Neuronal stem cell (in vitro differentiated cells): Measurements from ENCODE around the gene GDPD3.

ENCODE experiments used
- DNase-seq: peaks from one replicate; pipeline ENCODE4 v3.0.0-alpha.2; 2013; ENCODE audit warnings: low spot score
- H2AFZ ChIP-seq: one replicate; pipeline ENCODE4 v1.6.1; 2013; ENCODE audit warnings: mild to moderate bottlenecking, low read length, inconsistent platforms
- H2AK5ac ChIP-seq: 2 replicates; pipeline ENCODE4 v1.6.1; 2013; ENCODE audit warnings: low read depth, mild to moderate bottlenecking, inconsistent platforms, low read length, moderate library complexity, mixed read lengths
- H2BK120ac ChIP-seq: 2 replicates; pipeline ENCODE4 v1.6.1; 2013; ENCODE audit warnings: low read depth, mild to moderate bottlenecking, inconsistent platforms, low read length, moderate library complexity, mixed read lengths
- H2BK12ac ChIP-seq: one replicate; pipeline ENCODE4 v1.6.1; 2013; ENCODE audit warnings: low read length, inconsistent platforms
- H2BK15ac ChIP-seq: 2 replicates; pipeline ENCODE4 v1.6.1; 2013; ENCODE audit warnings: mild to moderate bottlenecking, low read length, inconsistent platforms, mixed read lengths
- H2BK5ac ChIP-seq: one replicate; pipeline ENCODE4 v1.6.1; 2013; ENCODE audit warnings: inconsistent platforms, mild to moderate bottlenecking, low read length, moderate library complexity
- H3K14ac ChIP-seq: one replicate; pipeline ENCODE4 v1.6.1; 2013; ENCODE audit warnings: low read length, inconsistent platforms
- H3K18ac ChIP-seq: 2 replicates; pipeline ENCODE4 v1.6.1; 2013; ENCODE audit warnings: low read length, inconsistent platforms
- H3K23ac ChIP-seq: 2 replicates; pipeline ENCODE4 v1.6.1; 2013; ENCODE audit warnings: low read depth, mild to moderate bottlenecking, mixed read lengths, low read length, inconsistent platforms; ENCODE audit not compliant: poor library complexity
- H3K27ac ChIP-seq: replicated peaks from 3 replicates; pipeline ENCODE4 v1.5.1; 2013; ENCODE audit warnings: low read length, inconsistent platforms
- H3K27me3 ChIP-seq, 3 experiments: 2 replicates each; pipeline ENCODE4 v1.6.1; 2013; ENCODE audit warnings: low read length in 3 of 3, mild to moderate bottlenecking in 2 of 3, inconsistent platforms in 1 of 3, low read depth in 1 of 3, mixed read lengths in 1 of 3, moderate library complexity in 1 of 3; ENCODE audit not compliant: control insufficient read depth in 3 of 3, insufficient read depth in 3 of 3
- H3K36me3 ChIP-seq, 2 donors: replicated peaks in 1 of 2; 2 replicates each; pipeline ENCODE4 v1.6.1; 2013; ENCODE audit warnings: low read length in 2 of 2; ENCODE audit not compliant: control insufficient read depth in 2 of 2, insufficient read depth in 2 of 2
- H3K4ac ChIP-seq: 2 replicates; pipeline ENCODE4 v1.6.1; 2013; ENCODE audit warnings: inconsistent platforms, mild to moderate bottlenecking, low read length, moderate library complexity
- H3K4me1 ChIP-seq, 2 donors: 1 replicate in 1 of 2; 2 replicates in 1 of 2; pipeline ENCODE4 v1.6.1; 2013; ENCODE audit warnings: low read length in 2 of 2, low read depth in 1 of 2; ENCODE audit not compliant: control insufficient read depth in 2 of 2, insufficient read depth in 1 of 2
- H3K4me2 ChIP-seq: one replicate; pipeline ENCODE4 v1.6.1; 2013; ENCODE audit warnings: mild to moderate bottlenecking, low read length, inconsistent platforms; ENCODE audit not compliant: insufficient read depth, poor library complexity, severe bottlenecking
- H3K4me3 ChIP-seq, 2 donors: 2 replicates each; pipeline ENCODE4 v1.5.1; 2013; ENCODE audit warnings: low read length in 2 of 2, mild to moderate bottlenecking in 2 of 2, inconsistent platforms in 1 of 2, moderate library complexity in 1 of 2
- H3K79me1 ChIP-seq: one replicate; pipeline ENCODE4 v1.6.1; 2013; ENCODE audit warnings: low read depth, mild to moderate bottlenecking, inconsistent platforms, low read length, moderate library complexity
- H3K9ac ChIP-seq: one replicate; pipeline ENCODE4 v1.6.1; 2013; ENCODE audit warnings: mild to moderate bottlenecking, low read depth, low read length, inconsistent platforms; ENCODE audit not compliant: poor library complexity
- H3K9me3 ChIP-seq, 2 donors: replicated peaks in 1 of 2; 2 replicates each; pipeline versions ENCODE3 to v1.6.1; 2013; ENCODE audit warnings: low read length in 2 of 2, mild to moderate bottlenecking in 2 of 2, inconsistent platforms in 1 of 2, low read depth in 1 of 2, mixed read lengths in 1 of 2, moderate library complexity in 1 of 2; ENCODE audit not compliant: control insufficient read depth in 2 of 2, insufficient read depth in 1 of 2
- H4K8ac ChIP-seq: one replicate; pipeline ENCODE4 v1.6.1; 2013; ENCODE audit warnings: low read depth, mild to moderate bottlenecking, inconsistent platforms, low read length, moderate library complexity
- H4K91ac ChIP-seq: one replicate; pipeline ENCODE4 v1.6.1; 2013; ENCODE audit warnings: low read length, low read depth, mild to moderate bottlenecking, inconsistent platforms; ENCODE audit not compliant: poor library complexity
- WGBS, 2 donors: extraction: QIAGEN DNeasy Blood & Tissue Kit; methylation state at CpG; one replicate each; pipeline ENCODE4 v1.1.7; 2013; ENCODE audit warnings: missing lambda C conversion rate in 2 of 2, mixed read lengths in 1 of 2; ENCODE audit not compliant: insufficient read length in 2 of 2, insufficient replicate concordance in 1 of 2; ENCODE audit errors: extremely low coverage in 2 of 2; 5-methylcytosine and 5-hydroxymethylcytosine counted together

GDPD3 gene

GRCh38 chr16:30112197-30113030 lies 923 bp downstream of the GDPD3 start:
- H3K23ac ChIP-seq, result peak overlapping the region; percentile 65
- no peak overlapping the region for H2BK15ac ChIP-seq
- no peaks in the 10 kb centered on the region for H3K4me1 ChIP-seq
- no peaks in the 10 kb centered on the region for H3K9me3 ChIP-seq
- no peak overlapping the region for H3K27ac ChIP-seq
- no peak overlapping the region for H2BK5ac ChIP-seq
- H3K9ac ChIP-seq, result no peak overlapping the region
- H2BK120ac ChIP-seq, result no peak overlapping the region
- peak overlapping the region; percentile 7 for H3K18ac ChIP-seq
- H3K4me2 ChIP-seq, result no peak overlapping the region
- H2BK12ac ChIP-seq, result peak overlapping the region; percentile 41
- WGBS, 2 donors, result no CpG with 5 or more reads among the region's 29 CpGs
- no peak overlapping the region for H4K91ac ChIP-seq
- H3K14ac ChIP-seq, result no peak overlapping the region
- H3K27me3 ChIP-seq, result no peaks in the 10 kb centered on the region
- H3K4me3 ChIP-seq, result no peak overlapping the region
- no peak overlapping the region for H4K8ac ChIP-seq
- DNase-seq, result no peak
- H2AK5ac ChIP-seq, result peak overlapping the region; percentile 82
- no peak overlapping the region for H3K4ac ChIP-seq
- no peak overlapping the region for H2AFZ ChIP-seq
- peaks cover 27 to 31% of the 10 kb centered on the region in 2 donors for H3K36me3 ChIP-seq
- no peaks in the 10 kb centered on the region for H3K79me1 ChIP-seq

DNA sequence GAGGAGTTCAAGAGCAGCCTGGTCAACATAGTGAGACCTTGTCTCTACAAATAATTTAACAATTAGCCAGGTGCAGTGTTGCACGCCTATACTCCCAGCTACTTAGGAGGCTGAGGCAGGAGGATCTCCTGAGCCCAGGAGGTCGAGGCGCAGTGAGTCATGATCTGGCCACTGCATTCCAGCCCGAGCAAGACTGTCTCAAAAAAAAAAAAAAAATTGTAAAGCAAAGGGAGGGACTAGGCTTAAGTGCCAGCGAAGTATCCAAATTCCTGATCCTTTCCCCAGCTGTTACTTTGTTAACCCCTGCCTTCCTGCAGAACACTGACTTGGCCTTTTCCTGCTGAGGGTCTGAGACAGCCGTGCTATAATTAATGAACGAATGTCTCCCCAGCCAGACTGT lies 2.7 kb downstream of the GDPD3 start:
- Histone ChIP-seq H2BK120ac (no peak overlapping the region), H2BK15ac (no peak overlapping the region), H3K4me2 (no peak overlapping the region), H3K27me3 (no peaks in the 10 kb centered on the region), H3K27ac (no peak overlapping the region), H3K14ac (no peak overlapping the region), H3K4ac (no peak overlapping the region), H4K91ac (no peak overlapping the region), H3K23ac (no peak overlapping the region), H2BK12ac (no peak overlapping the region), H3K9me3 (no peaks in the 10 kb centered on the region), H3K18ac (no peak overlapping the region), H4K8ac (no peak overlapping the region), H2BK5ac (no peak overlapping the region), H3K36me3 (peaks cover 16 to 21% of the 10 kb centered on the region in 2 donors), H3K4me1 (no peaks in the 10 kb centered on the region), H2AFZ (no peak overlapping the region), H2AK5ac (no peak overlapping the region), H3K4me3 (no peak overlapping the region), H3K9ac (no peak overlapping the region), H3K79me1 (no peaks in the 10 kb centered on the region)
- DNase-seq, result no peak
- no CpG with 5 or more reads among the region's 7 CpGs for WGBS, 2 donors

DNA sequence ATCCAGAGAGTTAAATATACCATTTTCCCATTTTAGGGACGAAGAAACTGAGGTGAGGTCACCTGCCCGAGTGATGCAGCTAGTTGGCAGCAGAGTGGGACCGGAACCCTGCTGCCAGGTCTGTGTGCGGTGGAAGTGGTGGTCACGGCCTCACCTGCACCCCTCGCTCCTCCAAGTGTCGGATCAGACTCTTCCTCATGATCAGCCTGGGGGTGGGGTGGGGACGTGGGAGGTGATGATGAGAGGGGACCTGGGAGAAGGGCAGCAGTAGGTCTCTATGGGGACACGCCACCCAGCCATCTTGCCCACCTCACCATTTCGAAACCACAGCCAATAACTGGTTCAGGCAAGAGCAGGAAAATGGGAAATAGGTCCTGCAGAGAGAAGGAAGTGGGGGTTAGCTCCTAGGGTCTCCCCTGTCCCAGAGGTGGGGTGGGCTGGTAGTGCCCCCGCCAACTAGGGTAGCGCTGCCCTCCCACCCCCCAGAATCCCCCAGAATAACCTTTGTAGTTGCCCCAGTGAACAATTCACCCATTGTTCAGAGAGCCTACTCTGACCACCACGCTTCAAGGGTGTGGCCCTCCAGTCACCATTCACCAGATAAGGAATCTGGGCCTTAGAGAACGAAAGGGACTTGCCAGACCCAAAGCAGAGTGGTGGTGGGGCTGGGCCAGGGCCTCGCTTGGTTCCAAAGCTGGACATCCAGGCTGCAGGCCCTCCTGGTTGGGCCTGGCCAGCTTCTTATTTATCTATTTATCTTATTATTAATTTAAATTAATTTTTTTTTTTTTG lies 5.1 kb downstream of the GDPD3 start:
- no peak overlapping the region for H3K4me3 ChIP-seq

GRCh38 chr16:30104492-30104891 lies 8.8 kb downstream of the GDPD3 start:
- no peak overlapping the region for H3K27ac ChIP-seq

More for the DNA sequence above, 5.1 kb downstream of the GDPD3 start:
- no peak overlapping the region for H4K91ac ChIP-seq
- no peaks in the 10 kb centered on the region for H3K27me3 ChIP-seq
- no peak overlapping the region for H2AK5ac ChIP-seq
- H3K9ac ChIP-seq, result no peak overlapping the region
- DNase-seq, result no peak
- no peak overlapping the region for H2BK12ac ChIP-seq
- no peak overlapping the region for H2AFZ ChIP-seq
- no peak overlapping the region for H3K18ac ChIP-seq
- H3K9me3 ChIP-seq, result no peaks in the 10 kb centered on the region
- peak overlapping the region; percentile 8 for H3K14ac ChIP-seq
- no peak overlapping the region for H3K4me2 ChIP-seq
- no peaks in the 10 kb centered on the region for H3K4me1 ChIP-seq
- no peak overlapping the region for H3K27ac ChIP-seq
- H2BK15ac ChIP-seq, result no peak overlapping the region
- H3K23ac ChIP-seq, result peak overlapping the region; percentile 31
- no peak overlapping the region for H2BK5ac ChIP-seq
- no peak overlapping the region for H2BK120ac ChIP-seq
- H4K8ac ChIP-seq, result no peak overlapping the region
- no CpG with 5 or more reads among the region's 15 CpGs for WGBS, 2 donors
- no peak overlapping the region for H3K4ac ChIP-seq
- H3K79me1 ChIP-seq, result no peaks in the 10 kb centered on the region
- peaks cover 20 to 21% of the 10 kb centered on the region in 2 donors for H3K36me3 ChIP-seq

More at GRCh38 chr16:30104492-30104891, 8.8 kb downstream of the GDPD3 start:
- Histone ChIP-seq H3K27me3 (no peaks in the 10 kb centered on the region), H3K4me3 (no peak overlapping the region), H3K4me2 (no peak overlapping the region), H3K9ac (no peak overlapping the region), H3K79me1 (no peaks in the 10 kb centered on the region), H3K14ac (no peak overlapping the region), H3K9me3 (no peaks in the 10 kb centered on the region), H2BK12ac (no peak overlapping the region), H3K36me3 (peaks cover 13 to 16% of the 10 kb centered on the region in 2 donors), H2AFZ (no peak overlapping the region), H2BK120ac (no peak overlapping the region), H4K8ac (no peak overlapping the region), H4K91ac (no peak overlapping the region), H3K4me1 (no peaks in the 10 kb centered on the region), H3K23ac (no peak overlapping the region), H2AK5ac (no peak overlapping the region), H2BK15ac (no peak overlapping the region), H3K18ac (no peak overlapping the region), H2BK5ac (no peak overlapping the region), H3K4ac (no peak overlapping the region)
- no peak for DNase-seq
- WGBS, 2 donors, result no CpG with 5 or more reads among the region's 6 CpGs
